ENCODE data around the gene HRNR. TPM values are rescaled to one million over a fixed set of nuclear protein-coding genes. Genes with fewer than 3 reads are reported as not detected.
"Not testable (repeated sequence)": the region's sequence is repeated elsewhere in the genome, so short reads cannot be mapped to it uniquely, and the experiment has no call there.

The HRNR gene
- total RNA-seq, 1 donor from 2014 or later: not detected

- no peak for DNase-seq (ENCODE audit: low spot score in 2 of 2, unreplicated experiment in 2 of 2)
- H3K4me3 Mint-ChIP-seq: no peak overlapping the region
- no peak overlapping the region for H3K27ac Mint-ChIP-seq
- no peak for TF ChIP-seq CTCF (IDR thresholded peaks at IDR 0.05; ENCODE audit: unreplicated experiment)
- H3K36me3 Mint-ChIP-seq: no peaks in the 10 kb centered on the region
- H3K27me3 Mint-ChIP-seq (ENCODE audit: low read depth): no peaks in the 10 kb centered on the region
- H3K9me3 Mint-ChIP-seq: peaks cover 82% of the 10 kb centered on the region
- no peaks in the 10 kb centered on the region for H3K4me1 Mint-ChIP-seq
Measured at GRCh38 chr1:152237093-152237492, 13.1 kb upstream of the HRNR start.

- TF ChIP-seq CTCF (IDR thresholded peaks at IDR 0.05; ENCODE audit: unreplicated experiment): no peak
- Mint-ChIP-seq H3K36me3 (no peaks in the 10 kb centered on the region), H3K4me3 (no peak overlapping the region), H3K4me1 (no peaks in the 10 kb centered on the region), H3K9me3 (peaks cover 78% of the 10 kb centered on the region), H3K27me3 (ENCODE audit: low read depth) (no peaks in the 10 kb centered on the region), H3K27ac (no peak overlapping the region)
- DNase-seq (ENCODE audit: low spot score in 2 of 2, unreplicated experiment in 2 of 2): no peak
Measured at GRCh38 chr1:152228831-152229230, 4.8 kb upstream of the HRNR start.

GRCh38 chr1:152227310-152227928 is 3.4 kb upstream of the HRNR start:
- Mint-ChIP-seq H3K9me3 (peaks cover 70% of the 10 kb centered on the region), H3K36me3 (no peaks in the 10 kb centered on the region), H3K4me1 (no peaks in the 10 kb centered on the region), H3K4me3 (no peak overlapping the region), H3K27me3 (ENCODE audit: low read depth) (no peaks in the 10 kb centered on the region), H3K27ac (no peak overlapping the region)
- no peak for DNase-seq (ENCODE audit: low spot score in 2 of 2, unreplicated experiment in 2 of 2)
- TF ChIP-seq CTCF (IDR thresholded peaks at IDR 0.05; ENCODE audit: unreplicated experiment): no peak

- H3K27ac Mint-ChIP-seq: no peak overlapping the region
Measured at GRCh38 chr1:152225678-152226077, 1.7 kb upstream of the HRNR start.

GRCh38 chr1:152220166-152221163 is 3.5 kb downstream of the HRNR start:
- Mint-ChIP-seq H3K27ac (no peak overlapping the region), H3K27me3 (ENCODE audit: low read depth) (no peaks in the 10 kb centered on the region), H3K9me3 (peaks cover 55% of the 10 kb centered on the region), H3K4me3 (no peak overlapping the region), H3K4me1 (no peaks in the 10 kb centered on the region), H3K36me3 (no peaks in the 10 kb centered on the region)
- TF ChIP-seq CTCF (IDR thresholded peaks at IDR 0.05; ENCODE audit: unreplicated experiment): no peak
- DNase-seq (ENCODE audit: low spot score in 2 of 2, unreplicated experiment in 2 of 2): no peak

More at GRCh38 chr1:152225678-152226077, 1.7 kb upstream of the HRNR start:
- TF ChIP-seq CTCF (IDR thresholded peaks at IDR 0.05; ENCODE audit: unreplicated experiment): no peak
- no peaks in the 10 kb centered on the region for H3K27me3 Mint-ChIP-seq (ENCODE audit: low read depth)
- no peaks in the 10 kb centered on the region for H3K36me3 Mint-ChIP-seq
- DNase-seq (ENCODE audit: low spot score in 2 of 2, unreplicated experiment in 2 of 2): no peak
- H3K4me1 Mint-ChIP-seq: no peaks in the 10 kb centered on the region
- H3K9me3 Mint-ChIP-seq: peaks cover 73% of the 10 kb centered on the region
- no peak overlapping the region for H3K4me3 Mint-ChIP-seq

GRCh38 chr1:152219438-152219837 is 4.6 kb downstream of the HRNR start:
- H3K4me3 Mint-ChIP-seq; H3K27me3 Mint-ChIP-seq (ENCODE audit: low read depth); DNase-seq (ENCODE audit: low spot score in 2 of 2, unreplicated experiment in 2 of 2); H3K27ac Mint-ChIP-seq; H3K36me3 Mint-ChIP-seq; H3K4me1 Mint-ChIP-seq: not testable (repeated sequence)
- peaks cover 47% of the 10 kb centered on the region for H3K9me3 Mint-ChIP-seq

Measured in mesothelial cell of epicardium (in vitro differentiated cells).